ENCODE measurements around the gene ECHS1.
"Not testable (repeated sequence)": the region's sequence is repeated elsewhere in the genome, so short reads cannot be mapped to it uniquely, and the experiment has no call there.

ECHS1 gene

GRCh38 chr10:133373174-133374090, at the start of gene ECHS1:
Gene ECHS1, minus strand, starts transcription at chr10:133373354. Its CDS starts 21 bp downstream, at chr10:133373333.
- DNase-seq (ENCODE audit: low read depth), result peak; percentile 90

DNA sequence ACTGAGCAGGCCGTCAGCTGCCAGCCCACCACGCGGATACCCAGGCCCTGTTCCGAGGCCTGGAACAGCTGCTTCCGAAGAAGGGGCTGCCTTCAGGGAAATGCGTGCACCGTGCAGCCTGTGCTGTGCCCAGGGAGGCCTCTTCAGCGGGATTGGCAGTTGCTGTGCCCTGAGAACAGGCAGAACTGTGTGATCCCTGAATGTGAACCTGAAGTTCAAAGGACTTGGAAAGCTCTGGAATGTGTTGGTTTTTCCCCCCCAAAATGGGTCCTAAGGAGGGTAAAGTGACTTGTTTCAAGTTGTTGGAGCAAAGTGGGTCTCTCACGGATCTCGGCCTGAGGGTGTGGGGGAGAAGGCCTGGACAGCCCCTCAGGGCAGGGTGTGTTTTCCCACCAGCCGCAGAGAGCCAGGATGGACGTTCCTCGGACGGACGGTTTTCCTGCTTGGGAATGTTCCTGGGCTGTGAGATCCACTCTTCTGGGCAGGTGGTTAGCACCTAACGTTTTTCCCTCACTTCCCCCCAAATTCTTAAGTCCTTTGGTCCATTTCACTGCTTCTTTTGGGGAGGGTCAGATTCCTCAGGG, 49.2 kb upstream of the ECHS1 start:
- DNase-seq (ENCODE audit: low read depth), result no peak

- no peak for DNase-seq (ENCODE audit: low read depth)
Observed at GRCh38 chr10:133421336-133422222, 48.4 kb upstream of the ECHS1 start.

DNA sequence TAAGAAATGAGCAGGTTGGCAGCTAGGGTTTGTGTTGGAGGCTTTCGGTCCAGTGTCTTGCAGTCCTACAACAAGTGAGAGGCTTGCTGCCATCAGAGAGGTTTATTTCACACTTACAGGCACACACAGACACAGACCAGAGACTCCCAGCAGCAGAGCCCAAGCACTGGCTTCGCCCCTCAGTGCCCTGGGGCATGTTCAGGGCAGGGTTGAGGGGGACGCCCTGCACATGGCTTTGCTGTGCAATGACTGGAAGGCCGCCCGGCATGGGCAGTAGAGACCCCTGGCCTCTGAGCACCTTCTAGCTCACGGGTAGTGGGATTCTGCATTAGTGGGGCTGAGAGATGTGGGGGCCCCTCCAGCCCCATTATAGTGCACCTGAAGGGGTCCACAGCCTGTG, 47.4 kb upstream of the ECHS1 start:
- no peak for DNase-seq (ENCODE audit: low read depth)

GRCh38 chr10:133420028-133420427, 46.9 kb upstream of the ECHS1 start:
- no peak for DNase-seq (ENCODE audit: low read depth)

DNA sequence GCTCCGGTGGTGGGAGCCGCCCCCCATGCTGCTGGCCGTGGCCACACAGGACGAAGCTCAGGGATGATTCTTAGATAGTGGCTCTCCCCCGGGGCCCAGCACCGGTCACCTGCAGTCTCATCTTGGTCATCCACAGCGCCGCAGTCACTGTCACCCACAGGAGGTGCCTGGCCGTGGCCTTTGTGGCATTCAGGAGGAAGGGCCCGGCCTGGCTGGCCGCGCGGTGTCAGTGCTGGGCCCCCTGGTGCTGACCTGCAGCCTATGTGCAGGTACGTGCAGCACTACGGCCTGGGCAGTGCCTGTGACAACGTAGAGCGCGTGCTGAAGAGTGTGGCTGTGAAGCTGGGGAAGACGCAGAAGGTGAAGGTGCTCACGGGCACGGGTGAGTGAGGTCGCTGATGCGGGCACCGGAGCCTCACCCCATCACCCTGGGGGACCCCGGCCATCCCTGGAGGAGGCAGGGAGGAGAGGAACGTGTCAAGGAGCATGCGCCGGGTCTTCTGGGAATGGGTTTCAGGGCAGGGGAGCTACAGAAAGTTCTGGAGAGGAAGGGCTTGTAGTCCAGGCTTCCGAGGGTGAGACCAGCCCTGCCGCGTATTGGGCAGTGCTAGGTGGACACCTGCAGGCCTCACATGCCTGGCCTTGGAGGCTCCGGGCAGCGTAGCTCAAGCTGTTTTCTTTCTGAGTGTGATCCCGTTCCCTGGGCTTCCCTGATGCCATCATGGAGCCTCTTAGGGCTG, 46.2 kb upstream of the ECHS1 start:
- DNase-seq (ENCODE audit: low read depth), result no peak

- DNase-seq (ENCODE audit: low read depth), result no peak
Observed at GRCh38 chr10:133418289-133418993, 45.3 kb upstream of the ECHS1 start.

GRCh38 chr10:133415752-133416151, 42.6 kb upstream of the ECHS1 start:
- DNase-seq (ENCODE audit: low read depth), result no peak

DNA sequence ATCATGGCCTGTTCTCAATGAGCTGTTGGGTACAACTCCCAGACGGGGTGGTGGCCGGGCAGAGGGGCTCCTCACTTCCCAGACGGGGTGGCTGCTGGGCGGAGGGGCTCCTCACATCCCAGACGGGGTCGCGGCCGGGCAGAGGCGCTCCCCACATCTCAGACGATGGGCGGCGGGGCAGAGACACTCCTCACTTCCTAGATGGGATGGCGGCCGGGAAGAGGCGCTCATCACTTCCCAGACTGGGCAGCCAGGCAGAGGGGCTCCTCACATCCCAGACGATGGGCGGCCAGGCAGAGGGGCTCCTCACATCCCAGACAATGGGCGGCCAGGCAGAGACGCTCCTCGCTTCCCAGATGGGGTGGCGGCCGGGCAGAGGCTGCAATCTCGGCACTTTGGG, 41.2 kb upstream of the ECHS1 start:
- DNase-seq (ENCODE audit: low read depth), result not testable (repeated sequence)

DNA sequence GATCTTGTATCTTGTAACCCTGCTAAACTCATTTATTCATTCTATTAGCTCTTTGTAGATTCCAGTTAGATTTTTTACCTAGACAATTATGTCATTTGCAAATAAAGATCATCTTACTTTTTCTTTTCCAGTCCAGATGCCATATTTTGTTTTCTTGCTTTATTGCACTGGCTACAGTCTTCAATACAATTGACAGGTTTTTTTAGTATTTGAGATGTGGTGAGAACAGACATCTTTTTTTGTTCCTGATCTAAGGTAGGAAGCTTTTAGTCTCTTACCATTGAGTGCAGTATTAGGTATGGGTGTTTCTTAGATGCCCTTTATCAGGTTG, 39.2 kb upstream of the ECHS1 start:
- DNase-seq (ENCODE audit: low read depth), result no peak

- DNase-seq (ENCODE audit: low read depth), result no peak
Observed at GRCh38 chr10:133411523-133412380, 38.6 kb upstream of the ECHS1 start.

- no peak for DNase-seq (ENCODE audit: low read depth)
Observed at GRCh38 chr10:133405844-133406527, 32.8 kb upstream of the ECHS1 start.

DNA sequence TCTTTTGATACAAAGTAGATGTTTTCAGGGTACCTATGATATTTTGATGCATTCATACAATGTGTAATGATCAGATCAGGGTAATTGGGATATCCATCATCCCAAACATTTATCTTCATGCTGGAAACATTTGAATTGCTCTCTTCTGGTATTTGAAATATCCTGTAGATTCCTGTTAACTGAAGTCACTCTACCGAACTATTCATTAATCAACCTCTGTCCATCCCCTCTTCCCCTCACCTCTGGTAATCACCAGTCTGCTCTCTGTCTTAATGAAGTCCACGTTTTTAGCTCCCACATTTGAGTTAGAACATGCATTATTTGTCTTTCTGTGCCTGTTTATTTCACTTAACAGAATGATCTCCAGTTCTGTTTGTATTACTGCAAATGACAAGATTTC, 32.1 kb upstream of the ECHS1 start:
- DNase-seq (ENCODE audit: low read depth), result no peak

GRCh38 chr10:133403784-133404183, 30.6 kb upstream of the ECHS1 start:
- DNase-seq (ENCODE audit: low read depth), result no peak

DNA sequence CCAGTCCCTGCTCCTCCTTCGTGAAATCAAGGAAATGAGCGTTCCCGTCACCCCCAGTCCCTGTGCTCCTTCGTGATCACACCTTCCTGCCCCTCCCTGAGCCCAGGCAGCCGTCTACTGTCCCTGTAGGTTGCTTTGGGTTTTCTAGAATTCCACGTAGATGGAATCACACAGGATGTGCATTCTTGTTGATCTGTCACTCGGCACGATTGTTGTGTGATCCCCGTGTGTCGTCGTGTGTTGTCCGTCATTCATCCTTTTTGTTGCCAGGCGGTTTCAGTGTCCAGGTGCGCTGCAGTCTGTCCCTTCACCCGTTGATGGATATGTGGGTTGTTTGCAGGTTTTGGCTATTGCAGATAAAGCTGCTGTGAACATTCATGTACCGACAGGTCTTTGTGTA, 30.2 kb upstream of the ECHS1 start:
- DNase-seq (ENCODE audit: low read depth), result no peak

- DNase-seq (ENCODE audit: low read depth), result no peak
Observed at GRCh38 chr10:133401981-133402725, 29.0 kb upstream of the ECHS1 start.

DNA sequence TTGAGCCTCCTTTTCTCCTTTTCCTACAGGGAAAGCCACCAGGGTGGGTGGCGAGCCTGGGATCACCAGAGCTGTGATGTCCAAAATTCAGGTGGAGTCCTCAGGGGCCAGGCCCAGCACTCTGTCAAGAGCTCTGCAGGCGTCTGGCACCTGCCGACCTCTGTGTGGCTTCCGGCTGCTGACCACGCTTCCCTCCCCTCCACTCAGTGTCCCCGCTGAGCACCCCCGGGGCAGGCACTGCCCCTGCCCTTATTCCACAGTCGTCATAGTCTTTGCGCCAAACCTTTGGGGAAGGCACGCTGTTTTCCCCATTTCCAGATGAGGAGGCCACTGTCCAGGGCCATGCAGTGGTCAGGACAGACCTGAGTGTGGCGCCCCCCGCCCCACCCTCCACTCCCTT, 28.3 kb upstream of the ECHS1 start:
- no peak for DNase-seq (ENCODE audit: low read depth)

GRCh38 chr10:133400624-133401424, 27.7 kb upstream of the ECHS1 start:
- DNase-seq (ENCODE audit: low read depth), result no peak
